SH-SY5Y (cell line): ENCODE results near the gene GKN1.

Experiments
- GATA2 ChIP-seq: IDR thresholded peaks from 2 replicates; pipeline ENCODE4 v1.6.1; 2011; ENCODE audit warnings: mild to moderate bottlenecking, low read depth, low read length
- GATA3 ChIP-seq: IDR thresholded peaks from 2 replicates; pipeline ENCODE4 v1.6.1; 2011; ENCODE audit warnings: low read depth, mild to moderate bottlenecking, low read length, moderate library complexity

GRCh38 chr2:68987021-68987503 is 12.6 kb downstream of the GKN1 start:
- no peak for TF ChIP-seq GATA2
- no peak for TF ChIP-seq GATA3
